GM23248 (cell line): ENCODE measurements around the gene CLIC5. TPM values are rescaled to one million over a fixed set of nuclear protein-coding genes. Genes with fewer than 3 reads are reported as not detected.

Source experiments
- DNase-seq: peaks from one replicate; pipeline ENCODE4 v3.0.0-alpha.2; 2015
- H2AFZ ChIP-seq: fragments of 200-600 bp; sonication (generic); 2 replicates; pipeline ENCODE4 v1.6.1; 2016; ENCODE audit warnings: antibody characterized with exemption
- H3F3A ChIP-seq: fragments of 200-600 bp; sonication (generic); 2 replicates; pipeline ENCODE4 v1.6.1; 2016; ENCODE audit warnings: mild to moderate bottlenecking, antibody characterized with exemption, mixed run types; ENCODE audit not compliant: insufficient read depth
- H3K27ac ChIP-seq: fragments of 200-600 bp; sonication (generic); 2 replicates; pipeline ENCODE4 v1.5.1; 2016; ENCODE audit warnings: mild to moderate bottlenecking
- H3K27me3 ChIP-seq: fragments of 200-600 bp; sonication (generic); replicated peaks from 2 replicates; pipeline ENCODE4 v1.6.1; 2016; ENCODE audit warnings: mild to moderate bottlenecking; ENCODE audit not compliant: insufficient read depth
- H3K36me3 ChIP-seq: fragments of 200-600 bp; sonication (generic); 2 replicates; pipeline ENCODE4 v1.6.1; 2016; ENCODE audit warnings: low read depth, mild to moderate bottlenecking
- H3K4me1 ChIP-seq: fragments of 200-600 bp; sonication (generic); 2 replicates; pipeline ENCODE4 v1.6.1; 2016; ENCODE audit warnings: mild to moderate bottlenecking; ENCODE audit not compliant: insufficient read depth
- H3K4me2 ChIP-seq: fragments of 200-600 bp; sonication (generic); one replicate; pipeline ENCODE4 v1.6.1; 2016; ENCODE audit warnings: mild to moderate bottlenecking; ENCODE audit not compliant: unreplicated experiment
- H3K4me3 ChIP-seq: fragments of 200-600 bp; sonication (generic); 2 replicates; pipeline ENCODE4 v1.5.1; 2016; ENCODE audit warnings: mild to moderate bottlenecking
- H3K79me2 ChIP-seq: fragments of 200-600 bp; sonication (generic); 2 replicates; pipeline ENCODE4 v1.6.1; 2016; ENCODE audit warnings: mild to moderate bottlenecking; ENCODE audit not compliant: insufficient read depth
- H3K9ac ChIP-seq: fragments of 200-600 bp; sonication (generic); 2 replicates; pipeline ENCODE4 v1.6.1; 2016; ENCODE audit warnings: mild to moderate bottlenecking
- H3K9me2 ChIP-seq: fragments of 200-600 bp; sonication (generic); 2 replicates; pipeline ENCODE4 v1.6.1; 2016; ENCODE audit warnings: mixed run types, mild to moderate bottlenecking, moderate library complexity; ENCODE audit not compliant: insufficient read depth
- H3K9me3 ChIP-seq: fragments of 200-600 bp; sonication (generic); one replicate; pipeline ENCODE4 v1.6.1; 2017; ENCODE audit warnings: low read depth
- H4K20me1 ChIP-seq: fragments of 200-600 bp; sonication (generic); 2 replicates; pipeline ENCODE4 v1.6.0; 2016; ENCODE audit not compliant: insufficient read depth
- EZH2 ChIP-seq: fragments of 200-600 bp; sonication (generic); IDR thresholded peaks from 2 replicates; pipeline ENCODE4 v1.6.1; 2018; ENCODE audit warnings: antibody characterized with exemption, mild to moderate bottlenecking; ENCODE audit not compliant: insufficient read depth, poor library complexity, severe bottlenecking
- EZH2phosphoT487 ChIP-seq: fragments of 200-600 bp; sonication (generic); IDR thresholded peaks from 2 replicates; pipeline ENCODE4 v1.6.1; 2018; ENCODE audit warnings: antibody characterized with exemption, moderate library complexity, mild to moderate bottlenecking, low read depth; ENCODE audit not compliant: insufficient read depth
- WGBS, 2 experiments: methylation state at CpG; one replicate each; pipeline ENCODE4 v1.1.6; 2015 to 2017; ENCODE audit warnings: low lambda C conversion rate in 2 of 2, low coverage in 1 of 2; ENCODE audit errors: missing lambda C conversion rate in 2 of 2; 5-methylcytosine and 5-hydroxymethylcytosine counted together
- in situ Hi-C: fragments of 300-500 bp; cut with MboI; formaldehyde crosslinking; loops from 2 replicates; pipeline ENCODE4 v1.15.0; 2020
- polyA plus RNA-seq: library from polyadenylated mRNA; unstranded; fragments of >200 nt; fragmentation: Nextera tagmentation; extraction: Ambion mirVana; gene quantifications from 2 replicates; pipeline ENCODE4 v1.2.1, GENCODE V29; 2016
- total RNA-seq: library from RNA; depleted of rRNA; stranded (reverse); fragments of >200 nt; shearing (Covaris generic); gene quantifications from 2 replicates; pipeline ENCODE4 v1.2.3, GENCODE V29; 2014

CLIC5 gene
- total and polyA plus RNA-seq, 2 experiments from 2014 or later, result not detected

GRCh38 chr6:46048646-46049297 lies 33.1 kb upstream of the CLIC5 start:
- Histone ChIP-seq H3F3A (peaks cover 8% of the 10 kb centered on the region; the same call in 1 of the 2 replicates), H3K9me2 (no peaks in the 10 kb centered on the region), H3K27me3 (no peaks in the 10 kb centered on the region), H3K9ac (no peak overlapping the region), H3K4me2 (no peak overlapping the region), H4K20me1 (no peaks in the 10 kb centered on the region), H2AFZ (no peak overlapping the region), H3K4me3 (no peak overlapping the region), H3K27ac (no peak overlapping the region), H3K9me3 (no peaks in the 10 kb centered on the region), H3K79me2 (no peaks in the 10 kb centered on the region), H3K4me1 (peaks cover 8% of the 10 kb centered on the region), H3K36me3 (no peaks in the 10 kb centered on the region)
- WGBS, 2 experiments, result 67 to 76% methylated on average over 3 of the region's 3 CpGs
- in situ Hi-C loops, result no loop called here
- no peak for DNase-seq
- TF ChIP-seq EZH2, result no peak
- no peak for TF ChIP-seq EZH2phosphoT487

GRCh38 chr6:46046558-46047174 lies 31.0 kb upstream of the CLIC5 start:
- Histone ChIP-seq H3K4me3 (no peak overlapping the region), H3K9ac (no peak overlapping the region), H3K4me2 (no peak overlapping the region), H3F3A (peaks cover 8% of the 10 kb centered on the region; the same call in 1 of the 2 replicates), H3K4me1 (peaks cover 8% of the 10 kb centered on the region), H4K20me1 (no peaks in the 10 kb centered on the region), H3K27me3 (no peaks in the 10 kb centered on the region), H3K27ac (no peak overlapping the region), H3K9me3 (no peaks in the 10 kb centered on the region), H2AFZ (no peak overlapping the region), H3K36me3 (no peaks in the 10 kb centered on the region), H3K9me2 (no peaks in the 10 kb centered on the region), H3K79me2 (no peaks in the 10 kb centered on the region)
- in situ Hi-C loops, result no loop called here
- TF ChIP-seq EZH2 (no peak), EZH2phosphoT487 (no peak)
- DNase-seq, result no peak
- 56 to 59% methylated on average over 5 of the region's 5 CpGs for WGBS, 2 experiments

- peak overlapping the region; percentile 56 for H3K27ac ChIP-seq
- TF ChIP-seq EZH2 (no peak), EZH2phosphoT487 (no peak)
- WGBS, 2 experiments, result 21 to 24% methylated on average over 5 of the region's 5 CpGs
- no peaks in the 10 kb centered on the region for H4K20me1 ChIP-seq
- DNase-seq, result peak; percentile 90
- H3K36me3 ChIP-seq, result no peaks in the 10 kb centered on the region
- no peak overlapping the region for H3K4me2 ChIP-seq
- H3F3A ChIP-seq, result peaks cover 8% of the 10 kb centered on the region; the same call in 1 of the 2 replicates
- no peaks in the 10 kb centered on the region for H3K9me3 ChIP-seq
- H3K79me2 ChIP-seq, result no peaks in the 10 kb centered on the region
- no peaks in the 10 kb centered on the region for H3K9me2 ChIP-seq
- H3K9ac ChIP-seq, result no peak overlapping the region
- H3K4me1 ChIP-seq, result peaks cover 8% of the 10 kb centered on the region
- no peak overlapping the region for H2AFZ ChIP-seq
- in situ Hi-C loops, result no loop called here
- H3K4me3 ChIP-seq, result no peak overlapping the region
- no peaks in the 10 kb centered on the region for H3K27me3 ChIP-seq
Measured at GRCh38 chr6:46044881-46045617, 29.4 kb upstream of the CLIC5 start.

GRCh38 chr6:46042355-46042999 lies 26.8 kb upstream of the CLIC5 start:
- in situ Hi-C loops, result no loop called here
- Histone ChIP-seq H3K4me3 (no peak overlapping the region), H3K9me2 (no peaks in the 10 kb centered on the region), H3K9me3 (no peaks in the 10 kb centered on the region), H3K9ac (no peak overlapping the region), H3K27me3 (no peaks in the 10 kb centered on the region), H3K27ac (no peak overlapping the region), H4K20me1 (no peaks in the 10 kb centered on the region), H3F3A (peaks cover 8% of the 10 kb centered on the region; the same call in 1 of the 2 replicates), H3K36me3 (no peaks in the 10 kb centered on the region), H3K79me2 (no peaks in the 10 kb centered on the region), H3K4me1 (peaks cover 8% of the 10 kb centered on the region), H2AFZ (no peak overlapping the region), H3K4me2 (no peak overlapping the region)
- peak; percentile 62 for DNase-seq
- TF ChIP-seq EZH2, result no peak
- no peak for TF ChIP-seq EZH2phosphoT487
- 62 to 64% methylated on average over 5 of the region's 5 CpGs for WGBS, 2 experiments
